GM12874 (cell line): ENCODE measurements around the gene OTULINL.

Source experiments
- TF ChIP-seq, protein P1 (sequence below): IDR thresholded peaks from 2 replicates; pipeline ENCODE4 v1.5.1; 2011; ENCODE audit warnings: low read depth, mild to moderate bottlenecking, control low read depth, low read length, moderate library complexity; ENCODE audit not compliant: insufficient read depth

OTULINL gene

DNA sequence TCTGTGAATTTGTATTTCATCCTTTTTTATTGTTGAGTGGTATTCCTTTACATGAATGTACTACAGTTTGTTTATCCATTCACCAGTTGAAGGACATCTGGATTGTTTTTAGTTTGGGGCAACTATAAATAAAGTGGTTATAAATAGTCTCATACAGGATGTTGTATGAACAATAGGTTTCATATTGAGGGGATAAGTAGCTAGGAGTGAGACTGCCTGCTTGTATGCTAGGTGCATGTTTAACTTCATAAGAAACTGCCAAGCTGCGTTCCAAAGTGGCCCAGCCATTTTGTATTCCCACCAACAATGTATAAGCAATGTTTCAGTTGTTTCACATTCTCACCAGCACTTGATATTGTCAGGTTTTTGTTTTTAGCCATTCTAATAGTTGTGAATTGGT, 21.5 kb downstream of the OTULINL start:
- TF ChIP-seq, protein P1, sequence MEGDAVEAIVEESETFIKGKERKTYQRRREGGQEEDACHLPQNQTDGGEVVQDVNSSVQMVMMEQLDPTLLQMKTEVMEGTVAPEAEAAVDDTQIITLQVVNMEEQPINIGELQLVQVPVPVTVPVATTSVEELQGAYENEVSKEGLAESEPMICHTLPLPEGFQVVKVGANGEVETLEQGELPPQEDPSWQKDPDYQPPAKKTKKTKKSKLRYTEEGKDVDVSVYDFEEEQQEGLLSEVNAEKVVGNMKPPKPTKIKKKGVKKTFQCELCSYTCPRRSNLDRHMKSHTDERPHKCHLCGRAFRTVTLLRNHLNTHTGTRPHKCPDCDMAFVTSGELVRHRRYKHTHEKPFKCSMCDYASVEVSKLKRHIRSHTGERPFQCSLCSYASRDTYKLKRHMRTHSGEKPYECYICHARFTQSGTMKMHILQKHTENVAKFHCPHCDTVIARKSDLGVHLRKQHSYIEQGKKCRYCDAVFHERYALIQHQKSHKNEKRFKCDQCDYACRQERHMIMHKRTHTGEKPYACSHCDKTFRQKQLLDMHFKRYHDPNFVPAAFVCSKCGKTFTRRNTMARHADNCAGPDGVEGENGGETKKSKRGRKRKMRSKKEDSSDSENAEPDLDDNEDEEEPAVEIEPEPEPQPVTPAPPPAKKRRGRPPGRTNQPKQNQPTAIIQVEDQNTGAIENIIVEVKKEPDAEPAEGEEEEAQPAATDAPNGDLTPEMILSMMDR: no peak

DNA sequence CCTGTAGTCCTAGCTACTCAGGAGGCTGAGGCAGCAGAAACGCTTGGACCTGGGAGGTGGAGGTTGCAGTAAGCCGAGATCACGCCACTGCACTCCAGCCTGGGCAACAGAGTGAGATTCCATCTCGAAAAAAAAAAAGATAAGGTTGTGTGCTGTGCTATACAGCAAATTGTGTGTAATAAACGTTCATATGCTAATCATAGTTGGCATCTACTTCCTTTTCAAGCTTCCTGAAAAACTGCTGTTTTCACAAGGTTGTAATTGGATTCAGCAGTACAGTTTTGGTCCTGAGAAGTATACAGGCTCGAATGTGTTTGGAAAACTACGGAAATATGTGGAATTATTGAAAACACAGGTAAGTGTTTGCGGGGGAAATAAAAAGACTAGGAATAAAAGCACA, 25.5 kb downstream of the OTULINL start:
- TF ChIP-seq, protein P1: no peak

DNA sequence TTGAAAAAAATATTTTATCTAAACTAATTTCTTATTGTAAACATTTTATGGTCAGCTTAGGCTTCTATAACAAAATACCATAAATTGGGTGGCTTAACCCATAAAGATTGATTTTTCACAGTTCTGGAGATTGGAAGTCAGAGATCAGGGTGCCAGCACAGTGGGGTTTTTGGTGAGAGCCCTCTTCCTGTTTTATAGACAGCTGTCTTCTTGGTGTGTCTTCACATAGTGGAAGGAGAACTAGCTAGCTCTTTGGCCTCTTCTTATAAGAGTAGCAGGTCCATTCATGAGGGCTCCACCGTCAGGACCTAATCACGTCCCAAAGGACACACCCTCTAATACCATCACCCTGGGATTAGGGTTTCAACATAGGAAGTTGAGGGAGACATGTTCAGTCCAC, 26.6 kb downstream of the OTULINL start:
- TF ChIP-seq, protein P1: no peak

DNA sequence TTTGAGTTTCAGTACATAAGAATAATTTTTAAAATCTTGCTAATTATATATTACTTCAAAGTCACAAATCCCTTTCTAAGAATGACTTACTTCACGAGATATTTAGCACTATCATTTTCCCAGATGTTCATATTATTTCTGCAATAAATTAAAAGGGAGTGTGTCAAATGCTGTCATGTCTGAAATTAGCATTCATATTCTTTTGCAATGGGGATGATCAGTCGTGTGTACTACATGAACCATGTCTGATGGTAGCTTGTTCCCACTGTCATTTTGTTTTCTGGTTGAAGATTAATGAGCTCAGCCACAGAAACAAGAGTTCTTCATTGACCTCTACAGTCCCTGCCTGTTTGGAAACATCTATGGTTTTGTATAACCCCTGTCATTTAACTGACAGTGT, 30.1 kb downstream of the OTULINL start:
- TF ChIP-seq, protein P1: no peak

DNA sequence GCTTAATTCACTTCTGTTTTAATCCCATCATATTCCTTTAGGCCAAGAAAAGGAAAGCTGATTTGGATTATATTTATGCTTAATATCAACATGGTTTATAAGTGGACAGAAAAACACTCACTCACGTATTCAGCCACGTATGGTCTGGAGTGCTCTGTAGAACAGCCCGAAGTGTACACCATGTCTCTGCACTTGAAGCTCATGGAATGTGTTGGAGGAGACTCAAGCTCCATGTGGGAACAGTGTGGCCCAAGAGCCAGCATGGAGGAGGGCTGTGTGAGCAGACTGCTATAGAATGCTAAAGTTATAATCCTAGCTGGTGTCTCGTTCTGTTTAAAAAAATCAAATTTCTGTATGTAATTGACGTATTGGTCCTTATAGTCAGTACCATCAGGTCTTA, 32.9 kb downstream of the OTULINL start:
- TF ChIP-seq, protein P1: no peak

DNA sequence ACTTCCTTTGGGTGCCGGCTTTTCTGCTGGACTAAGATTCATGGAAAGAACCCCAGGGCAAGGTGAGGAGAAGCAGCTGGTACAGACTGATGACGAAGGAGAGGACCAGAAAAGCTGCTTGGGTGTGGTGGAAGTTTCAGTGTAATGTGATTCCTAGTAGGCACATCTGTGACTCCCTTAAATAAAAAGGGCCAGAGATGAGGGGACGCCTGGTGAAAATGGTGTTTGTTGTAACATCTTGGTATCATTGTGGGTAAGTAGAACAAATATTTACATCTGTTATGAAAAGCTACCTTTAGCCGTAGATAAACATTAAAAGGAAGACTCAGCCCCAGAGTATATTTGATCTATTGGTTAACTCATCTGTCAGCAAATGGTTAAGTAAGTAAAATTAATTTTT, 33.8 kb downstream of the OTULINL start:
- TF ChIP-seq, protein P1: no peak

DNA sequence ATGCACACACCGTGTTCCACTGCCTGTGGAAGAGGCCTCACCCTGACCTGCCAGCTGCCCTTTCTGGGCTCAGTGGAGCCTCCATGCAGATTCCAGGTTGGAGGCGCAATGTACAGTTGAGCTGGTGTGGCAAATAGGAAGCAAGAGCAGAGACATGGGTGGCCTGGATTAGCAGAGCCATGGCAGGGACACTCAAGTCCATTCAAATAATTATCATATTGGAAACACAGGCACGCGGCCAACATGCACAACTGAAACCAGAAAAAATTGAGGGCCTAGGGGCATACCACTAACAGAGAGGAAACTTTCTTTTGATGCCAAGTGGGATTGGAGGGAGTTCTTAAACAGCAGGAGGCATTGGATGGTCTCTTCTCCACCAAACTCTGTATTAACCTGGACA, 35.8 kb downstream of the OTULINL start:
- TF ChIP-seq, protein P1: no peak

DNA sequence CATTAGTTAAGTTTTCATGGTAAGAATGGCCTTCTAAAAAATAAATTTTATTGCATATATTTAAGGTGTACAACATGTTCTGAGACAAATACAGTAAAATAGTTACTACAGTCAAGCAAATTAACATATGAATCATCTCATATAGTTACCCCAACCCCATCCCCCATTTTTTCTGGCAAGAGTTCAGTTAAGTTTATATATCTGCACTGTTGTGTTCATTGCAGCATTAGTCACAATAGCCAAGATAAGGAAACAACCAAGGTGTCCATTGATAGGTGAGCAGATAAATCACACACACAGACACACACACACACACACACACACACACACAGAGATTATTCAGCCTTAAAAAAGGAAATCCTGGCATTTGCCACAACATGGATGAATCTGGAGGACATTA, 45.7 kb downstream of the OTULINL start:
- TF ChIP-seq, protein P1: no peak
